ENCODE measurements around the gene TOX3.

GRCh38 chr16:52526116-52526828 lies 20.7 kb downstream of the TOX3 start:
- no peak for TF ChIP-seq CTCF (conservative IDR thresholded peaks at IDR 0.05; ENCODE audit: low read depth, low read length)
- no peak for TF ChIP-seq EZH2 (IDR thresholded peaks at IDR 0.05; ENCODE audit: borderline replicate concordance, low read depth, low read length, poor library complexity, severe bottlenecking)
